BJ (cell line): Measurements from ENCODE around the gene COL2A1. TPM values are rescaled to one million over a fixed set of nuclear protein-coding genes. Genes with fewer than 3 reads are reported as not detected.

ENCODE experiments used
- CTCF ChIA-PET: fragments of 350-600 bp; formaldehyde crosslinking; extraction: SDS; loops from one replicate; lab custom pipeline; 2021; ENCODE audit warnings: antibody characterized with exemption, inconsistent platforms; lab: Yijun Ruan, JAX
- POLR2A ChIA-PET: fragments of 300-600 bp; sonication (Branson Sonifier 250); formaldehyde crosslinking; extraction: SDS; loops from one replicate; lab custom pipeline; 2021; ENCODE audit warnings: antibody characterized with exemption; lab: Charles Lee
- DNase-seq: peaks from one replicate; pipeline ENCODE4 v3.0.0-alpha.2; 2011; ENCODE audit warnings: low read depth
- H3K27me3 ChIP-seq: 2 replicates; pipeline ENCODE4 v1.6.0; 2011; ENCODE audit warnings: low read length; ENCODE audit not compliant: control insufficient read depth, insufficient read depth
- H3K36me3 ChIP-seq: 2 replicates; pipeline ENCODE4 v1.5.1; 2011; ENCODE audit warnings: low read length; ENCODE audit not compliant: control insufficient read depth, insufficient read depth
- H3K4me3 ChIP-seq: 2 replicates; pipeline ENCODE4 v1.5.1; 2011; ENCODE audit warnings: low read depth, mild to moderate bottlenecking, control low read depth, low read length
- CTCF ChIP-seq: IDR thresholded peaks from 2 replicates; pipeline ENCODE4 v1.5.1; 2011; ENCODE audit warnings: low read depth, mild to moderate bottlenecking, control low read depth, inconsistent platforms, low read length, moderate library complexity; ENCODE audit not compliant: insufficient read depth
- polyA plus RNA-seq: library from polyadenylated mRNA; depleted of rRNA; stranded (reverse); fragments of >200 nt; gene quantifications from 2 replicates; pipeline ENCODE4 v1.2.3, GENCODE V29; 2011

The COL2A1 gene
- polyA plus RNA-seq, 1 experiment = not detected

- ChIA-PET POLR2A (no interaction called here), CTCF (no interaction called here)
- Histone ChIP-seq H3K36me3 (peaks cover 4% of the 10 kb centered on the region), H3K4me3 (no peak overlapping the region), H3K27me3 (no peaks in the 10 kb centered on the region)
- DNase-seq = no peak
- no peak for TF ChIP-seq CTCF
These were observed 41.8 kb upstream of the COL2A1 start for GRCh38 chr12:48045965-48046518.

- no peak for TF ChIP-seq CTCF
- no peak for DNase-seq
- Histone ChIP-seq H3K4me3 (no peak overlapping the region), H3K36me3 (peaks cover 4% of the 10 kb centered on the region), H3K27me3 (no peaks in the 10 kb centered on the region)
- ChIA-PET POLR2A (no interaction called here), CTCF (no interaction called here)
These were observed 41.0 kb upstream of the COL2A1 start for GRCh38 chr12:48045061-48045846.

- ChIA-PET CTCF (no interaction called here), POLR2A (no interaction called here)
- H3K27me3 ChIP-seq = no peaks in the 10 kb centered on the region
- no peak for TF ChIP-seq CTCF
- no peak for DNase-seq
- no peak overlapping the region for H3K4me3 ChIP-seq
- peaks cover 3% of the 10 kb centered on the region for H3K36me3 ChIP-seq
These were observed 40.1 kb upstream of the COL2A1 start for GRCh38 chr12:48044396-48044795.

GRCh38 chr12:48043771-48044170 is 39.5 kb upstream of the COL2A1 start:
- Histone ChIP-seq H3K27me3 (no peaks in the 10 kb centered on the region), H3K36me3 (peaks cover 3% of the 10 kb centered on the region), H3K4me3 (no peak overlapping the region)
- TF ChIP-seq CTCF = no peak
- ChIA-PET CTCF (interaction anchor here (1.6 kb wide), 1 partner anchor 9 kb away, joined by 4 read pairs; no protein-coding TSS in a partner anchor), POLR2A (no interaction called here)
- DNase-seq = no peak

GRCh38 chr12:48041591-48042423 is 37.5 kb upstream of the COL2A1 start:
- CTCF ChIA-PET = interaction anchor here (0.7 to 1.7 kb wide), 2 partner anchors 10 to 473 kb away, joined by 4 to 5 read pairs; no protein-coding TSS in a partner anchor
- no peak for TF ChIP-seq CTCF
- DNase-seq = no peak
- Histone ChIP-seq H3K36me3 (peaks cover 3% of the 10 kb centered on the region), H3K4me3 (no peak overlapping the region), H3K27me3 (no peaks in the 10 kb centered on the region)
- POLR2A ChIA-PET = no interaction called here
